Neural cell (in vitro differentiated cells): ENCODE measurements around the gene PRPH. TPM values are rescaled to one million over a fixed set of nuclear protein-coding genes. Genes with fewer than 3 reads are reported as not detected.

Experiments used
- H2AFZ ChIP-seq: fragments of 200-600, 300-800 bp; sonication (generic), shearing (Covaris generic); 2 replicates; pipeline ENCODE4 v1.6.0; 2014; ENCODE audit warnings: low read depth, mild to moderate bottlenecking, antibody characterized with exemption, low read length, moderate library complexity
- H3F3A ChIP-seq: fragments of 200-600 bp; shearing (Covaris generic); 2 replicates; pipeline ENCODE4 v1.6.1; 2016; ENCODE audit warnings: mild to moderate bottlenecking, moderate library complexity, mixed read lengths, antibody characterized with exemption, low read length; ENCODE audit not compliant: insufficient read depth, poor library complexity, severe bottlenecking
- H3K27ac ChIP-seq: fragments of 200-600, 300-800 bp; sonication (generic), shearing (Covaris generic); 2 replicates; pipeline ENCODE4 v1.5.1; 2014; ENCODE audit warnings: mild to moderate bottlenecking, low read length, moderate library complexity
- H3K27me3 ChIP-seq: fragments of 300-800, 200-600 bp; sonication (generic), shearing (Covaris generic); 2 replicates; pipeline ENCODE4 v1.6.0; 2014; ENCODE audit warnings: mild to moderate bottlenecking, low read depth, low read length, moderate library complexity; ENCODE audit not compliant: insufficient read depth
- H3K36me3 ChIP-seq: fragments of 300-800, 200-600 bp; sonication (generic), shearing (Covaris generic); 2 replicates; pipeline ENCODE4 v1.5.1; 2014; ENCODE audit warnings: mild to moderate bottlenecking, antibody characterized with exemption, low read length, moderate library complexity; ENCODE audit not compliant: insufficient read depth
- H3K4me2 ChIP-seq: fragments of 300-800, 200-600 bp; sonication (generic), shearing (Covaris generic); 2 replicates; pipeline ENCODE4 v1.6.0; 2014; ENCODE audit warnings: mild to moderate bottlenecking, low read length
- H3K4me3 ChIP-seq: fragments of 300-800, 200-600 bp; sonication (generic), shearing (Covaris generic); 2 replicates; pipeline ENCODE4 v1.5.1; 2014; ENCODE audit warnings: mild to moderate bottlenecking, low read length, moderate library complexity
- H3K79me2 ChIP-seq: fragments of 200-600 bp; shearing (Covaris generic); replicated peaks from 2 replicates; pipeline ENCODE4 v1.6.0; 2014; ENCODE audit warnings: mild to moderate bottlenecking, low read length, moderate library complexity; ENCODE audit not compliant: insufficient read depth
- H3K9ac ChIP-seq: fragments of 300-800, 200-600 bp; sonication (generic), shearing (Covaris generic); 2 replicates; pipeline ENCODE4 v1.6.1; 2016; ENCODE audit warnings: mild to moderate bottlenecking, low read length, mixed read lengths
- H3K9me2 ChIP-seq: fragments of 200-600 bp; shearing (Covaris generic); 2 replicates; pipeline ENCODE4 v1.6.1; 2016; ENCODE audit warnings: mild to moderate bottlenecking, low read length, mixed read lengths; ENCODE audit not compliant: insufficient read depth
- H3K9me3 ChIP-seq: fragments of 200-600, 300-800 bp; sonication (generic), shearing (Covaris generic); 2 replicates; pipeline ENCODE4 v1.6.1; 2016; ENCODE audit warnings: mild to moderate bottlenecking, mixed run types, low read length, moderate library complexity, mixed read lengths
- H4K20me1 ChIP-seq: fragments of 200-600 bp; shearing (Covaris generic); 2 replicates; pipeline ENCODE4 v1.6.1; 2016; ENCODE audit warnings: mild to moderate bottlenecking, mixed run types; ENCODE audit not compliant: insufficient read depth
- EP300 ChIP-seq: fragments of 450-650 bp; conservative IDR thresholded peaks from 2 replicates; pipeline ENCODE4 v1.6.1; 2014; ENCODE audit warnings: antibody characterized with exemption, mild to moderate bottlenecking, moderate library complexity; ENCODE audit not compliant: poor library complexity, severe bottlenecking
- EZH2 ChIP-seq: fragments of 200-600, 300-800 bp; shearing (Covaris generic), sonication (generic); IDR thresholded peaks from 2 replicates; pipeline ENCODE4 v1.6.1; 2014; ENCODE audit warnings: antibody characterized with exemption, low read length, borderline replicate concordance, mild to moderate bottlenecking; ENCODE audit not compliant: insufficient read depth, poor library complexity, severe bottlenecking
- MXI1 ChIP-seq: fragments of 450-650 bp; conservative IDR thresholded peaks from 2 replicates; pipeline ENCODE4 v1.6.1; 2014; ENCODE audit warnings: antibody characterized with exemption, mild to moderate bottlenecking; ENCODE audit not compliant: poor library complexity, severe bottlenecking
- POLR2AphosphoS5 ChIP-seq: IDR thresholded peaks from 2 replicates; pipeline ENCODE4 v1.6.1; 2012
- RAD21 ChIP-seq: fragments of 450-650 bp; conservative IDR thresholded peaks from 2 replicates; pipeline ENCODE4 v1.6.1; 2014; ENCODE audit warnings: antibody characterized with exemption, mild to moderate bottlenecking, moderate library complexity
- SMC3 ChIP-seq: fragments of 450-650 bp; conservative IDR thresholded peaks from 2 replicates; pipeline ENCODE4 v1.6.1; 2014; ENCODE audit warnings: antibody characterized with exemption, mild to moderate bottlenecking, moderate library complexity; ENCODE audit not compliant: poor library complexity
- TAF1 ChIP-seq: IDR thresholded peaks from 2 replicates; pipeline ENCODE4 v1.6.1; 2012; ENCODE audit warnings: low read depth
- polyA plus RNA-seq: library from polyadenylated mRNA; depleted of rRNA; stranded (reverse); fragments of >200 nt; gene quantifications from 2 replicates; pipeline ENCODE4 v1.2.3, GENCODE V29; 2014
- TF ChIP-seq, protein P1 (sequence below): fragments of 450-650 bp; IDR thresholded peaks from 2 replicates; pipeline ENCODE4 v1.5.1; 2014; ENCODE audit warnings: antibody characterized with exemption, mild to moderate bottlenecking, moderate library complexity; ENCODE audit not compliant: poor library complexity, severe bottlenecking
- TF ChIP-seq, protein P2 (sequence below): IDR thresholded peaks from 2 replicates; pipeline ENCODE4 v1.6.1; 2012; ENCODE audit warnings: borderline replicate concordance

The PRPH gene
- polyA plus RNA-seq, 1 donor from 2014 or later = not detected

DNA sequence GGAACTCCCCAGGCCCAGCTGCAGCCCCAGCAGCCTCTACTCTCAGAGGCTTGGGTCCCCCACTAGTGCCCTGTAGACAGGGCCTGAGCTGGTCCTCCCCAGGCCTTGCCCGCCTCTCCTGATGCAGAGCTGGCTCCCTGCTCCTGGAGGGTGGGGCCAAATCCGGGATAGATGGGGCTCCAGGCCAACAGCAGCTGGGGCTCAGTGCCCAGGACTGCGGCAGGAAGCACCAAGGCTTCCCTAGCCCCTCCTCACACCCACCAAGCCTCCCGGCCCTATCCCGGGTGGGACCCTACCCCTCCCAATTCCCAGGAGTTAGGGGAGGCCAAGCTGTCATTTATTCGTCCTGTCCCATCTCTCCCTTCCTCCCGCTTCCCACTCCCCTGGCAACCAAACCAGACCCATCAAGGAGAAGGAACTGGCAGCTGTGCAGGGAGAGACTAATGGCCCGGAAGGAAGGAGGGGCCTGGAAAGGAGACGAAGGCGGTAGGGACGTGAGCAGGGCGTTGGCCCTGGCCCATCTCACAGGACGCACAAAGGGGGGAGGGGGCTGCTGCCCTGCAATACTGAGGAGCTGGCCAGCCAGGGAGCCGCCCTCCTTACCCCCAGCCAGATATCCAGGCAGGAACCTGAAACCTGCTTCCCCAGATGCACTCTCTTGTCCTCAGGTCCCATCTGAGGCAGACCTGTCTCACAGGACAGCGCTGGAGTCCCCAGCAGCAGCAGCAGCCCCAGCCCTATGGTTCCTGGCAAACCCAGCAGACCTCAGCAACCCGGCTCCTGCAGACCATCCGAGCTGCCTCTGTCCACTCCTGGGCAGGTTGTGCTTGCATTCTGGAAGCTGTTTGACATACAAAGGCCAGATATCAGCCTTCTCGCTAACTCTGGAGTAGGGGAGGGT is 1.6 kb upstream of the PRPH start:
- Histone ChIP-seq H3K36me3 (no peaks in the 10 kb centered on the region), H3K79me2 (no peaks in the 10 kb centered on the region), H3K9me2 (no peaks in the 10 kb centered on the region), H2AFZ (no peak overlapping the region), H3K4me2 (no peak overlapping the region), H3F3A (no peaks in the 10 kb centered on the region), H3K27ac (no peak overlapping the region), H3K9ac (no peak overlapping the region), H4K20me1 (no peaks in the 10 kb centered on the region), H3K4me3 (no peak overlapping the region), H3K27me3 (peaks cover 56% of the 10 kb centered on the region), H3K9me3 (no peaks in the 10 kb centered on the region)
- TF ChIP-seq, protein P1, sequence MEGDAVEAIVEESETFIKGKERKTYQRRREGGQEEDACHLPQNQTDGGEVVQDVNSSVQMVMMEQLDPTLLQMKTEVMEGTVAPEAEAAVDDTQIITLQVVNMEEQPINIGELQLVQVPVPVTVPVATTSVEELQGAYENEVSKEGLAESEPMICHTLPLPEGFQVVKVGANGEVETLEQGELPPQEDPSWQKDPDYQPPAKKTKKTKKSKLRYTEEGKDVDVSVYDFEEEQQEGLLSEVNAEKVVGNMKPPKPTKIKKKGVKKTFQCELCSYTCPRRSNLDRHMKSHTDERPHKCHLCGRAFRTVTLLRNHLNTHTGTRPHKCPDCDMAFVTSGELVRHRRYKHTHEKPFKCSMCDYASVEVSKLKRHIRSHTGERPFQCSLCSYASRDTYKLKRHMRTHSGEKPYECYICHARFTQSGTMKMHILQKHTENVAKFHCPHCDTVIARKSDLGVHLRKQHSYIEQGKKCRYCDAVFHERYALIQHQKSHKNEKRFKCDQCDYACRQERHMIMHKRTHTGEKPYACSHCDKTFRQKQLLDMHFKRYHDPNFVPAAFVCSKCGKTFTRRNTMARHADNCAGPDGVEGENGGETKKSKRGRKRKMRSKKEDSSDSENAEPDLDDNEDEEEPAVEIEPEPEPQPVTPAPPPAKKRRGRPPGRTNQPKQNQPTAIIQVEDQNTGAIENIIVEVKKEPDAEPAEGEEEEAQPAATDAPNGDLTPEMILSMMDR = no peak
- TF ChIP-seq EZH2 = no peak
- no peak for TF ChIP-seq RAD21
- TF ChIP-seq MXI1 = no peak
- TF ChIP-seq POLR2AphosphoS5 = no peak
- no peak for TF ChIP-seq TAF1
- no peak for TF ChIP-seq EP300
- TF ChIP-seq, protein P2, sequence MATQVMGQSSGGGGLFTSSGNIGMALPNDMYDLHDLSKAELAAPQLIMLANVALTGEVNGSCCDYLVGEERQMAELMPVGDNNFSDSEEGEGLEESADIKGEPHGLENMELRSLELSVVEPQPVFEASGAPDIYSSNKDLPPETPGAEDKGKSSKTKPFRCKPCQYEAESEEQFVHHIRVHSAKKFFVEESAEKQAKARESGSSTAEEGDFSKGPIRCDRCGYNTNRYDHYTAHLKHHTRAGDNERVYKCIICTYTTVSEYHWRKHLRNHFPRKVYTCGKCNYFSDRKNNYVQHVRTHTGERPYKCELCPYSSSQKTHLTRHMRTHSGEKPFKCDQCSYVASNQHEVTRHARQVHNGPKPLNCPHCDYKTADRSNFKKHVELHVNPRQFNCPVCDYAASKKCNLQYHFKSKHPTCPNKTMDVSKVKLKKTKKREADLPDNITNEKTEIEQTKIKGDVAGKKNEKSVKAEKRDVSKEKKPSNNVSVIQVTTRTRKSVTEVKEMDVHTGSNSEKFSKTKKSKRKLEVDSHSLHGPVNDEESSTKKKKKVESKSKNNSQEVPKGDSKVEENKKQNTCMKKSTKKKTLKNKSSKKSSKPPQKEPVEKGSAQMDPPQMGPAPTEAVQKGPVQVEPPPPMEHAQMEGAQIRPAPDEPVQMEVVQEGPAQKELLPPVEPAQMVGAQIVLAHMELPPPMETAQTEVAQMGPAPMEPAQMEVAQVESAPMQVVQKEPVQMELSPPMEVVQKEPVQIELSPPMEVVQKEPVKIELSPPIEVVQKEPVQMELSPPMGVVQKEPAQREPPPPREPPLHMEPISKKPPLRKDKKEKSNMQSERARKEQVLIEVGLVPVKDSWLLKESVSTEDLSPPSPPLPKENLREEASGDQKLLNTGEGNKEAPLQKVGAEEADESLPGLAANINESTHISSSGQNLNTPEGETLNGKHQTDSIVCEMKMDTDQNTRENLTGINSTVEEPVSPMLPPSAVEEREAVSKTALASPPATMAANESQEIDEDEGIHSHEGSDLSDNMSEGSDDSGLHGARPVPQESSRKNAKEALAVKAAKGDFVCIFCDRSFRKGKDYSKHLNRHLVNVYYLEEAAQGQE = no peak
- TF ChIP-seq SMC3 = no peak

DNA sequence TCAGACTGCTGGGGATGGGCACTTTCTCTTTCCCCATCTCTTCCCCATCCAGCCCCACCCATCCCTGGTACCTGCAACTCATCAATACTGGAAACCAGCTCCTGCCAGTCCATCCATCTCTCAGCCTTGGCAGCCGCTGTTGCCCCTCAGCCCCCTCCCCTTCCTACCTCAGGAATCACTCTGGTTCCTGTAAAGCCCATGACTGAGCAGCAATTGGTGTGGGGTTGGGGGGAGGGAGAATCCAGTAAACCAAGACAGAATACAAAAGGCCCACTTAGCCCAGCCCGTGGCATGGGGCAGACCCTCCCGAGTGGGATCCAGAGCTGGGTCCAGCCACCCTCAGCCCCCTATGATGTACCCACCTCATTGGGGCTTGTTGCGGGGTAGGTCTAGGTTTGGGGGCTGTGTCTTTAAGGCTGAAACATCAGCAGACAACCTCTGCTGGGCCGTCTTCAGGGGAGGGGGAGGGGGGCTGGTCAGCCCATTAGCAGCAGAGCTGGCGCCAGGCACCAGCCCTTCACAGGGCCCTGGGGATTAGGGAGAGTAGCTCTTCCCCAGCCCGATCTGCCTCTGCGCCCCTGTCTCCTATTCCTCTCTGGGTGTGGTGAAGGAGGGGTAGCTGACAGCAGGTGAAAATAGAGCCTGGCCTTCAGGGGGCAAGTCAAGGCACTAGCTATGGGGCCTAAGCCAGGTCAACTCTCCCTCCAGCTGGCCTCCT is 702 bp upstream of the PRPH start:
- Histone ChIP-seq H3K27ac (no peak overlapping the region), H3K27me3 (peaks cover 63% of the 10 kb centered on the region), H3F3A (no peaks in the 10 kb centered on the region), H3K4me3 (no peak overlapping the region), H2AFZ (no peak overlapping the region), H3K79me2 (no peaks in the 10 kb centered on the region), H4K20me1 (no peaks in the 10 kb centered on the region), H3K36me3 (no peaks in the 10 kb centered on the region), H3K9me3 (no peaks in the 10 kb centered on the region), H3K9ac (no peak overlapping the region), H3K4me2 (no peak overlapping the region), H3K9me2 (no peaks in the 10 kb centered on the region)
- TF ChIP-seq POLR2AphosphoS5 = no peak
- no peak for TF ChIP-seq EZH2
